Stimulated activated CD4-positive, alpha-beta T cell treated with anti-CD3 and anti-CD28 coated beads, TNF-alpha, amount 100 ng/mL, for 48 hours (primary cell): ENCODE data around the gene ELOVL5.
"Not testable (repeated sequence)": the region's sequence is repeated elsewhere in the genome, so short reads cannot be mapped to it uniquely, and the experiment has no call there.

ENCODE experiments used
- DNase-seq, 3 donors: peaks; one replicate each; pipeline ENCODE4 v3.0.0-alpha.2; 2020; ENCODE audit warnings: low read depth in 3 of 3

ELOVL5 gene, protein sequence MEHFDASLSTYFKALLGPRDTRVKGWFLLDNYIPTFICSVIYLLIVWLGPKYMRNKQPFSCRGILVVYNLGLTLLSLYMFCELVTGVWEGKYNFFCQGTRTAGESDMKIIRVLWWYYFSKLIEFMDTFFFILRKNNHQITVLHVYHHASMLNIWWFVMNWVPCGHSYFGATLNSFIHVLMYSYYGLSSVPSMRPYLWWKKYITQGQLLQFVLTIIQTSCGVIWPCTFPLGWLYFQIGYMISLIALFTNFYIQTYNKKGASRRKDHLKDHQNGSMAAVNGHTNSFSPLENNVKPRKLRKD

DNA sequence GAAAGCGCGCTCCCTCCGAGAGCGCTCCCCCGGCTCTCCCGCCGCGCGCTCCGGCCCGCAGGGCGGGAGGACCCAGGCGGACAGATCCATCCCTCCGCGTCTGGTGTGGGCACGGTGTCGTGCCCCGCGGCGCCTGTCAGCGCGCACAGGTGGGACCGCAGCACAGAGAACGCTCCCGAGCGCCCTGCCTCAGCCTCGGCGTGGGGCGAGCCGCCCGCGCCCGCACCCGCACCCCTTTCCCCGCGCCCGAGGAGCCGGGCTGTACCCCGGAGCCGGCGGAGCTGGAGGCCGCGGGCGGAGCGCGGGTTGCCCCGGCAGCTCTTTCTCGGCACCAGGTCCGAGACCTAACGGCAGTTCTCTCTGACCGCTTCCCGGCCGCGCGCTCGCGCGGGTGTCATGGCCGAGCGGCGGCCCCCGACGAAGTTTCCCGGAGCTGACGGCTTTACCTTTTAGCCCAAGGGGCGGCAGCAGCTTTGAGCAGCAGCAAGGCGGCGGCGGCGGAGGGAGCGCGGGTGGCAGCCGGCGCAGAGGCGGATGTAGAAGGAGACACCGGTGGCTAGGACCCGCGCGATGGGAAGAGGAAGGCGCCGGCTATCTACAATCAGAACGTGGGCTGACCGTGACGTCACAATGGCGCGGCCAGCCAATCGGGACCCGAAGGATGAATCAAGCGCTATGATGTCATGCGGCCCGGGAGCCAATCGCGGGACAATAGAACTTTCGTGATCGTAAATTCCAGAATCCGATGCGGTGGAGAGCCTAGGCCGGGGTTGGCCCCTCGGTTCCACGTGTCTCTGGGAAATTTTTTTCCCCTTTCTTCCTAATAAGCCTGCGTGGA lies at the start of gene ELOVL5:
ELOVL5 (minus strand) TSS at position 580 of the 838 bp plus-strand sequence. CDS start 53,251 bp downstream, outside the sequence.
- peak; percentile 94 to 98 (median 95) for DNase-seq

DNA sequence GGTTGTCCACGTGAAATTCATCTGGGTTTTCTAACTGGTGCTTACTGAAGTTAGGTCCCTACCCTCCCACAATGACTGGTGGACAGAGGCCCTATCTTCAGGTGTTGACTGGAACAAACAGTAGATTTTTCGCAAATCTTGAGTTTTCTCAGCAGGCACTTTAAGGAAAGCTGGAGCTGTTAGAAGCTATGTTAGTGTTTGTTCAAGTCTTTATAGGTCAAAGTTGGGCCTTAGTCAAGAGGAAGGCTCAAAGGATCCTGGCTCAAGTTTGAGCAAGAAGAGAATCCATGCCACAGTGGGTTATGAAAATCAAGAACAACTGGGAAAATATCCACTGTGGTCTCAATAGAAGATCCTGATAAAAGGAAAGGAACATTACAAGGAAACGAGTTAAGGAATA lies 48.5 kb upstream of the ELOVL5 start:
- DNase-seq, result no peak

DNA sequence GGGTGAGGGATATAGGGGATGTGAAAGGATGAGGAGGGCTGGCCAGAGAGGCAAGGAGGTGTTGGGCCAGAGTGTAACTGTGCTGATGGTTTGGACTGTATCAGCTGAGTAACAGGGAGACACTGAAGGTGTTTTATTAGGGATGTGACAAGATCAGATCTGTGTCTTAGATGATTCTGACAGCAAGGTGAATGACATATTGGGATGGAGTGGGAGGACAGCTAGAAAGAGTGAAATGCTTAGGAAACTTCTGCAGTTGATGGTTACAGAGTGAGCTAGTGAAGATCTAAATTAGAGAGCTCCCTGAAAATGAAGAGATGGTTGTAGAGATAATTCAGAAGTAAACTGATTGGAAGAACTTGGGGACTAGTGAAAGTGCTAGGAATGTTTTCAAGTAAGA lies 47.2 kb upstream of the ELOVL5 start:
- DNase-seq, result no peak

DNA sequence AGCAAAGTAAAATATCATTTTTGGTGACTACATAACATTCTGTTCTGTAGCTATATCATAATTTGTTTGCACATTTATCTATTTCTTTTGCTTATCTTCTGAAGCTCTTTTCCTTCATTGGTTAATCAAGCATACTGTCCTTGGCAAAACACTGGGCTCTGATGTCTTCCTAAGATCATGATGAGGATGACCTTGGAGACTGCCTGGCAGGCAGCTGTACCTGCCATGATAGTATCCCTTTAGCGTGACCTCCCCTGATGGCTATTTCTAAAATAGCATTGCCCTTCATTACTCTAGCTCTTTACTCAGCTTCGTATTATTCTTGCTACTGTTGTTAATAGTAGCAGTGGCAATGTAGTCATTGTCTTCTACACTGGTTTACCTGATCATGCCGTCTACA lies 46.0 kb upstream of the ELOVL5 start:
- no peak for DNase-seq

DNA sequence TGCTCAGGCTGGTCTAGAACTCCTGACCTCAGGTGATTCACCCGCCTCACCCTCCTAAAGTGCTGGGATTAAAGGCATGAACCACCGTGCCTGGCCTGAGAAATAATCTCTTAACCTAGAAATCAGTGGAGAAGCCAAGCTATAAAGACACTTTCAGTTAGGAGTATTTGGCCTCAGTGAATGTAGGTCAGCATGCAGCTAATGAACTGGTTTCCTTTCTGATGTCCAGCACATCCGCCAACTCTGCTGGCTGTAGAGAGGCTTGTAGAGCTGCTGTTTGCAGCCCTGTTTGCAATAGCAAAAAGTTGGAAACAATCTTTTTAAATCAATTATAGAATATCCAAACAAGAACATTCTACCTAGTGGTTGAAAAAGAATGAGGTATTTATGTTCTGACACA lies 42.4 kb upstream of the ELOVL5 start:
- DNase-seq, result no peak

DNA sequence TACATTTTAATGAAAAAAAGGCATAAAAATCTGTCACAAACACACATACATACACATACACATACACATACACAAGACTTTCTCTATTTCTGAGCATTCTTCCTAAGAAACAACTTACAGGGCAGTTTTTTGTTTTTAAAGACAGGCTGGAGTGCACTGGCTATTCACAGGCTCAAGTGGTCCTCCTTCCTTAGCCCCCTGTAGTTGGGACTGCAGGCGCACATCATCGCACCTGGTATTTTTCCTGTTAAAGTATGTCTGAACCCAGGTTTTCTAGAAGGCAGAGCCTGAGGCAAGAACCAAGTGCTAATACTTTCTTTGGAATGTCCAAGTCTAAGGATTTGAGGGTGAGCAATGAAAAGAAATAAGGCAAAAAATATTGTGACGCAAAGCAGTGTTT lies 41.3 kb upstream of the ELOVL5 start:
- no peak for DNase-seq

DNA sequence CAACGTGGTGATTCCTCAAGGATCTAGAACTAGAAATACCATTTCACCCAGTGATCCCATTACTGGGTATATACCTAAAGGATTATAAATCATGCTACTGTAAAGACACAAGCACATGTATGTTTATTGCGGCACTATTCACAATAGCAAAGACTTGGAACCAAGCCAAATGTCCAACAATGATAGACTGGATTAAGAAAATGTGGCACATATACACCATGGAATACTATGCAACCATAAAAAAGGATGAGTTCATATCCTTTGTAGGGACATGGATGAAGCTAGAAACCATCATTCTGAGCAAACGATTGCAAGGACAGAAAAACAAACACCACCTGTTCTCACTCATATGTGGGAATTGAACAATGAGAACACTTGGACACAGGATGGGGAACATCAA lies 39.9 kb upstream of the ELOVL5 start:
- DNase-seq, result not testable (repeated sequence)

DNA sequence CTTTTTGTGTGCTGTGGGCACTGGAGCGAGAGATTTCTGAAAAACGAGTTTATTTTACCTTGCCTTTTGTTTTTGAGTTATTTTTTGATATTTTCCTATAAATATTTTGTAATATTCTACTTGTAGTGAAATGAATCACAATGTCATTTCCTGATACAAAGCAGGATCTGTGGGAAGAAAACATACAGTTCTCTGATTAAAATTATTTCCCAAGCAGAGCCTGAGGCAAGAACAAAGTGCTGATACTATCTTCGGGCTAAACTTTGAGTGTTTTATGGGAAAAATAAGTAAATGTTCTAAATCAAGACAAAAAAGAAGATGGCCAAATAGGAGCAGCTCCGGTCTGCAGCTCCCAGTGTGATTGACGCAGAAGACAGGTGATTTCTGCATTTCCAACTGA lies 33.7 kb upstream of the ELOVL5 start:
- DNase-seq, result no peak

DNA sequence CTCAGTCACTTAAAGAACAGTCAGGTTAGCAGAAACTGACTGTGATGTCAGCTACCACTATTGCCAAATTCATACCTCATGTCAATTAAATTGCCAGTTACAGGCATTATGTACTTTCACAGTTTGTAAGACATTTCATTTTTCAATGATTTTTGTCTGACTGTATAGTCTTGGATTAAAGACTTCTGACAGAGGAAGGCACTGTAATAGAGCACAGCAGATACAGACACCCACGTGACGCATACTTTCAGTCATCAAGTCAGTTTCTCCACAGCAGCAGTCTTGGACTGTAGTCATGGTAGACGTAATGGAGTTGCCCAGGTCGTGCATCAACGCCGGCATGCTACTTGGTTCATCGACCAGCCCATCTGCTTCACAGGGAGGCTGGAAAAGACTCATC lies 29.5 kb upstream of the ELOVL5 start:
- no peak for DNase-seq

DNA sequence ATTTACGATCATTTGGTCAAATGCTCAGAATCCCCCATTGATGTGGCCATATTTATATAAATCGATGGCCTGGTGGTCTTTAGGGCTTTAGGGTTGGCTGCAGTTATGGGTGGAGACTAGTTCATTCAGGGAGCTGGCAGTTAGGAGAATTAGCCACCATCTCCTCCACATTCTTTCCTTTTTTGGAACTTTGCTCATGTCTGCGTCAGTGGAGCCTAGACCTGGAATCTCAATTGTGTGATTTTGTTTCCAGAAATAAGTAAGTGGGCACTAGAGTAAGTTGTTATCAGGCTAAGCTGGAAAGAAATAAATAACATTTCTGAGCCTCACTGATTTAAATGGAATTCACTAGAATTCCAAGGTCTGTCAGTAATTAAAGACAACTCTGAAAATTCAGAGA lies 29.0 kb upstream of the ELOVL5 start:
- DNase-seq, result no peak

DNA sequence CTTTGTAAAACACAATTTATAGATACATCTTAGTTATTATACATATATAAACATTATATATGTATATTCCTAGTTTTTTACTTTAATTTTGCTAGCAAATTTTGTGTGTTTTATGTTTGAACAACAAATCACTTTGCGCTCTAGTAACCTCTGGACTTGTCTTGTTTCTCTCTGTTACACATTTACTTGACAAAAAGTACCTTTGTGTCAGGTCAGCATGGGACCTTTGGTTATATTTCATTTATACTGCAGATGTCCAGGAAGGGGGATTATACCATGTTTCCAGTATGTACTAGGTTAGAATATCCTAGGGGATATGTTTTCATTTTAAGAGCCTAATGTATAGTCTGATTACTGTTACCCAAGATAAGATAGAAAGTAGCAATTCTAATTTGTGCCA lies 28.5 kb upstream of the ELOVL5 start:
- DNase-seq, result no peak

DNA sequence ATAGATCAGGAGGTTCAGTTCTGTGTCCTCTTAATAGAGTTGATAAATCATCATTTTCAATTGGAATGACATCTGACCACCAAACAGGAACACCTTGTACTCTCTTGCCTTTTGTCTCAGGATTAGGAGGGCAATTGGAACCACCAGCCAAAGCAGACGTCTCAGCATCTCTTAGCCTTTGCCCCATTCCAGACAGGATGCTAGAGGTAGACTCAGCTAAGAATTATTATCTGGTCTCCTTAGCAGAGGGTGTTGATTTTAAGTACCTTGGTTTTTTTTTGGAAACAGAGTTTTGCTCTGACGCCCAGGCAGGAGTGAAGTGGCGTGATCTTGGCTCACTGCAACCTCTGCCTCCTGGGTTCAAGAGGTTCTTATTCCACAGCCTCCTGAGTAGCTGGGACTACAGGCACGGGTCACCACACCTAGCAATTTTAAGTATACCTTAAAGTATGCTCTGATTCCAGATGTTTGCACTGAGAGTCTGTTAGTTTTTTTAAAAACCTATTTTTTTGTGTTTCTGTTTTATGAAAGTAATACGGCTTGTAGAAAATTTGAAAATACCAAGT lies 28.0 kb upstream of the ELOVL5 start:
- DNase-seq, result no peak

DNA sequence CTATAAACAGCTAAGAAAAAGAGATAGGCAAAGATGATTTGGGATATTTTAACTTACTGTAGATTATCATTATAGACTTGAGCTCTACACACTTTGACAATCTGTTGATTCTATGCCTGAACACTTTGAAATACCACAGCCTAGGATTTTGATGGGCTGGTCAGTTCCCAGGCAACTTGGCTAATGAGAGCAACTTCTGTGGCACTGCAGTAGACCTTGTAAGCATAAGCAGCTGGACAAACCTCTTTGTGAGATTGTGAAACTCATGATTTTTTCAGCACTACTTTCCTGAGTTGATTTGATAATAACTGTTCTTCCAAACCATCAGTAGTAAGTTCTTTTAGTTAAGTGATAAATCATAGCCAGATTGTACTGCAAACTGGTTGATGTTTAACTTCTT lies 27.1 kb upstream of the ELOVL5 start:
- DNase-seq, result no peak

DNA sequence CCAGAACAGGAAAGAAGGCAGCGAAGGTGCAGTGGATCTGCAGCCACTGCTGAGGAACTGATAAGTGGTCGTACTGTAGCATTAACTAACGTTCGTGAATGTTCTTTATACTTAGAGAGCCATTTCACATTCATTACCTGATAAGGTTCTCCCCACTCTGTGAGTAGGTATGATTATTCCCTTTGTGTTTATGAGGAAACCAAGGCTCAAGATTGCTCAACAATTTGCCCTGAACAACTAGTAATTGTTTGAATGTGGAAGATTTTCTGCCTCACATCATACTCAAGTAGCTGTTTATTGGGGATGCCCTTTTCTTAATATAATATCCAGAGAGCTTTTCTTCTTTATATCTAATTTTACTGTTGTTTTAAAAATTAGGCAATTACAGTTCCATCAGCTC lies 24.9 kb upstream of the ELOVL5 start:
- no peak for DNase-seq

DNA sequence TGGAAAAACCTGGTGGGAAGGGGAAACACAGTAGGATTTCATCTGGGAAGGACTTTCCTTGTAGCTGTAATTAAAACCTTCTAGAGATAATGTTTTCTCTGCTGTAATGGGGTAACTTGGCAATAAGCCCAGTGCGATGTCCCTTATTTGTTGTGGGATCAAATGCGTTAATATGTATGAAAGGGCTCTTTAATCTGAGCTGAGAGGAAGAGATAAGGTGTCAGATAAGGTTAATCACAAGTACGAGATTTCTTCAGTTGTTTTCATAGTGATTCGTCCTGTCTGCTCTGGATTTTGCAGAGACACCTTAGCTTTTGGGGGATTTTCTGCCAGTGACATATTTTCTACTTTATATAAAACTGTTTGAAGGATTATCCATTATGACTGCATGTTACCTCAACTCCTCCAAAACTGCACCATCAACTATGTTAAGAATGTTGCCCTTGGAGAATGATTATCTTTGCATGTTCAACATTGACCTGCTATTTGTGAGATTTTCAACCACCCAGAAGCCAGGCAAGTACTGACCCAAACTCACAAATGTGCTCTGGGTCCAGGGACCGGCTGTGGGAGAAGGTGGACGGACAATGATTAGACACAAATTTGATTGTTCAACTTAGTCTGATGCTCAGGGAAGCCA lies 21.2 kb upstream of the ELOVL5 start:
- DNase-seq, result no peak

DNA sequence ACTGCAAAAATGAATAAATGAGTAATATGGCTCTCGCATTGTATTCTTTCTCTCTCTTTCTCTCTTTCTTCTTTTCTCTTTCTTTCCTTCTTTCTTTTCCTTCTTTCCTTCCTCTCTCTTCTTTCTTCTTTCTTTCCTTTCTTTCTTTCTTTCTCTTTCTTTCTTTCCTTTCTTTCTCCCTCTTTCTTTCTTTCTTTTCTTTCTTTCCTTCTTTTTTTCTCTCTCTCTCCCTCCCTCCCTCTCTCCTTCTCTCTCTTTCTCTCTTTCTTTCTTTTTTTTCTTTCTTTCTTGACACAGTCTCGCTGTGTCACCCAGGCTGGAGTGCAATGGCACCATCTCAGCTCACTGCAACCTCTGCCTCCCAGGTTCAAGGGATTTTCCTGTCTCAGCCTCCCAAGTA lies 20.3 kb upstream of the ELOVL5 start:
- no peak for DNase-seq

DNA sequence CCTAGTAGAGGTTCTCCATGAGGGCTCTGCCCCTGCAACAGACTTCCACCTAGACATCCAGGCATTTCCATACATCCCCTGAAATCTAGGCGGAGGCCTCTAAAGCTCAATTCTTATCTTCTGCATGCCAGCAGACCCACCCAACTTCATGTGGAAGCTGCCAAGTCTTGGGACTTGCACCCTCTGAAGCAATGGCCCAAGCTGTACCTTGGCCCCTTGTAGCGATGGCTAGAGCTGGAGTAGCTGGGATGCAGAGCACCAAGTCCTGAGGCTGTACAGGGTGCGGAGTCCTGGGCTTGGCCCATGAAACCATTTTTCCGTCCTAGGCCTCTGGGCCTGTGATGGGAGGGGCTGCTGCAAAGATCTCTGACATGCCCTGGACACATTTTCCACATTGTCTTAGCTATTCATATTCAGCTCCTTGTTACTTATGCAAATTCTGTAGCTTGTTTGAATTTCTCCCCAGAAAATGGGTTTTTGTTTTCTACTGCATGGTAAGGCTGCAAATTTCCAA lies 17.4 kb upstream of the ELOVL5 start:
- no peak for DNase-seq

DNA sequence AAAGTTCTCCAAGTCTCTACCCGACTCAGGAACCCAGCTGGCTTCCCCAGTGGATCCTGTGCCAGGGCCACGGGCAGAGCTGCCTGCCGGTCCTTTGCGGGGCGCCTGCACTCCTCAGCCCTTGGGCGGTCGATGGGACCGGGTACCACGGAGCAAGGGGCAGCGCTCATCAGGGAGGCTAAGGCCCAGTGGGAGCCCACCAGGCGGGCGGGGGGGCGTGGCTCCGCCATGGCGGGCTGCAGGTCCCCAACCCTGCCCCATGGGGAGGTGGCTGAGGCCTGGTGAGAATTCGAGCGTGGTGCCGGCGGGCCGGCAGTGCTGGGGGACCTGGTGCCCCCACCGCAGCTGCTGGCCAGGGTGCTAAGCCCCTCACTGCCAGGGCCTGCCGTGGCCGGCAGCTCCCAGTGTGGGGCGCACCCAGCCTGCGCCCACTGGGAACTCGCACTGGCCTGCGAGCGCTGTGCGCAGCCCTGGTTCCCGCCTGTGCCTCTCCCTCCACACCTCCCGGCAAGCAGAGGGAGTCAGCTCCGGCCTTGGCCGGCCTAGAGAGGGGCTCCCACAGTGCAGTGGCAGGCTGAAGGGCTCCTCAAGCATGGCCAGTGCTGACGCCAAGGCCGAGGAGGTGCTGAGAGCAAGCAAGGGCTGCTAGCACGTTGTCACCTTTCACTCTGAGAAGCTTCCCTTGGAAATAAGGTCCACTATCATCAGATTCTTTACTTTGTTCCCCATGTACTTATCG lies 14.8 kb upstream of the ELOVL5 start:
- no peak for DNase-seq

DNA sequence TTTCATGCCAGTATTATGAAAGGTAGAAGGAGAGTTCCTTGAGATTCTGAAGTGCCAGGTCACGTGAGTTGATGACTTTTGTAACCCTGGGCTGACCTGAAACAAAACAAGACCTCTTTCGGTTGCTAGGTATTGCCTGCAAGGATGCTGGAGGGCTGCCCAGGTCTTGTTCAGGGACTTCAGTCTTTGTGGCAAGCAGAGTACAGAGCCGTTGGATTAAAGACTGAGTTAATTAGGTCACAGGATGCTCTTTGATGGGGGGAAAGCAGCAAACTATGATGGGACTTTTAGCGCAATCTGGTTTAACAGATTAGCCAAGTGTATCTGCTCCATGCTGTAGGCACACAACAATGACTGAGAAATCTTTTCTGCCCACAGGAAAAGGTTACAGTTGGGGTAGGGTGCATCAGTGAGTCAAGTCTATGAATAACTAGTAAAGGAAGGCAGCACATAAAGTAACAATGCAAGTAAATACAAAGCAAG lies 12.8 kb upstream of the ELOVL5 start:
- peak in 1 of 3 donors; percentile 18 for DNase-seq

DNA sequence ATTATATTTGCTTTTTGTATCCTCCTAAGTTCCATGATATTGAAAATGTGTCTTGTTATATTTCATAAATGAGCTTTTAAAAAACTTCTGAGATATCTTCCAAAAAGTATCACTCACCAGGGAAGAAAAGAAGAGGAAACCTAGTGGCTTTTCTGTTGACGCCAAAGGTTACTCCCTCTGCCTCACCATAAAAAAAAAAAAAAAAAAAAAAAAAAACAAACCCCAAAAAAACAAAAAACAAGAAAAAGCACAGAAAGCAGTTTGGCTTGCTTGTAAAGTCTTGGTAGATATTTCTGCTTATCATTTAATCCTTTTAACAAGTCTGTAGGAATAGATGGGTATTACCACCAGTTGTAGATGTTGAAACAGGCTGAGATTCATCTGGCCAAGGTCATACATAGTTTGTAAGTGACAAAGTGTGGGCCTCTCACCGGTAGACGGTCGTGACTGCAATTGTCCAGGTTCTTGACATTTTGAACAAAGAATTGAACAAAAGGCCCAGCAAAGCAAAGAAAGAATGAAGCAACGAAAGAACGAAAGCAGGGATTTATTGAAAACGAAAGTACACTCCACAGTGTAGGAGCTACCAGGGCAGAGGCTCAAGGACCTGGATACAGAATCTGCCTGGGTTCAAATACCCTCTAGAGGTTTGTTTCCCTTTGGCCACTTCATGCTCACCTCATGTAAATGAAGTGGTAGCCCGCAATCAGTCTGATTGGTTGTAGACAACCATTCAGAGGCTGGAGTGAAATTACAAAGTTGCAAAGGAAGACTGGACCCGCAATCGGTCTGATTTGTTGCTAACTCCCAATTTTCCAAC lies 11.6 kb upstream of the ELOVL5 start:
- DNase-seq, result no peak

DNA sequence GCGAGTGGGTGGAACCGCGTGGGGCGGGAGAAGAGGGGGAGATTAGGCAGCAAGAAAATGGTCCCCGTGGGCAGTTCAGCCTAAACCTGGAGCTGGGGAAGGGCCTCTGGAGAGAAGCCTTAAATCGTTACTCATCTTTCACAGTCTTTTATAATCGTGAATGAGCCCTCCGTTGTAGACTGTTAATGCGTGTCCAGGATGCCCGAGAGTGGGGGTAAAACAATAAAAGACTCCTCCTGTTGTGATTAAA lies 11.0 kb upstream of the ELOVL5 start:
- DNase-seq, result no peak
